NCI-H774 (cell line): Measurements from ENCODE around the gene SULT2B1.
"Not testable (repeated sequence)": the region's sequence is repeated elsewhere in the genome, so short reads cannot be mapped to it uniquely, and the experiment has no call there.

Experiments
- DNase-seq: peaks from one replicate; lab custom pipeline; 2025; lab: John Stamatoyannopoulos, UW

The SULT2B1 gene

GRCh38 chr19:48551437-48552302 lies at the start of gene SULT2B1:
SULT2B1 (plus strand) TSS chr19:48552172; CDS start chr19:48552253, 81 bp downstream.
- peak; percentile 89 for DNase-seq

DNA sequence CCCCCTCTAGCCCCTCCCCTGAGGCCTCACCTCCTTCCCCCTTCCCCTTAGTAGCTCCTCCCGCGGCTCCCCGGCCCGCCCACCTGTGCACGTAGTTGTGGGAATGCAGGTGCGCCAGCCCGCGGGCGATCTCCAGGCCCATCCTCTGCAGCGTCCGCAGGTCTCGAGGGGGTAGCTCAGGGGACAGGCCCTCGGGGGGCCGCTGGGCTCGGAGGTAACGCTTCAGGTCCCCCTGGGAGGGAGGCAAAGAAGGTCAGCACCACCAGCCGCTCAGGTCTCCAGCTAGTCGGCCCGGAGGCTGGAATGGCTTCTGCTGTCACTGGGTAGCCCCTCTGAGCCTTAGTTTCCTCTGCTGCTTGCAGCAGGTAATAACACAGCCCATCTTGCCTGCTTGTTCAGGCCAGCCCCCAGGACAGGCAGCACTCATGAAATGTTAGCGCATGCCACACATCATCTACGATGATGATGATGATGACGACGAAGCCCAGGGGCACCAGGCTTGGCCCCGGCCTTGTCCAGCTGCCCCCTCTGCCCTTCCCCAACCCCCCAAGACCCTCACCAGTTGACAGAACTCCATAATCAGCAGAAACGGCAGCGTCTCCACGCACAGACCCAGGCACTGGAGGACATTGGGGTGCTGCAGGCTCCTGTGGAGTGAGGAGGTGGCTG lies 49.5 kb upstream of the SULT2B1 start:
- DNase-seq = no peak

- DNase-seq = no peak
Measured at GRCh38 chr19:48506138-48506733, 45.7 kb upstream of the SULT2B1 start.

DNA sequence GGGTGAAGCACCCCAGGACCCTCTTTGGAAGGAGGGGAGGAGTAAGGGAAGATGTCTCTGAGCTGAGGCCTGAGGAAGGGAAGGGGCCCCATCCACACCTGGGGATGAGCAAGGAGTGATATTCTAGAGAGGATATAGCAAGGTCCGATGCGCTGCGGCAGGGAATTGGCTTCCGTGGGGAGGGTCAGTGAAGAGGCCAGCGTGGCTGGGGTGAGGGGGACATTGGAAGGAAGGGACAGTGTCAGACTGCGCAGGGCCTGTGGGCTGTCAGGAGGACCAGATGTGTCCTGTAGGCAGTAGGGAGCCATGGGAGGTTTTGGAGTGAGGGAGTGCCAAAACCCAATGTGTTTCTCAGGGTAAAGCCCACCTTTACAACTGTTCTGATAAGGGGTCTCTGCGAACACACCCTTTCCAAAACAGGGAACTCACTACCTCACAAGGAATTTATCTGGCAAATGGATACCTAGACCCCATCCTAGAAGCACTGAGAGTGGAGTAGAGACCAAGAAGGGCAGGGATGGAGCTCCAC lies 44.0 kb upstream of the SULT2B1 start:
- no peak for DNase-seq

GRCh38 chr19:48508729-48509411 lies 43.1 kb upstream of the SULT2B1 start:
- no peak for DNase-seq

- DNase-seq = no peak
Measured at GRCh38 chr19:48509467-48510194, 42.3 kb upstream of the SULT2B1 start.

GRCh38 chr19:48510421-48511268 lies 41.3 kb upstream of the SULT2B1 start:
- peak; percentile 35 for DNase-seq

- no peak for DNase-seq
Measured at GRCh38 chr19:48511321-48511731, 40.6 kb upstream of the SULT2B1 start.

DNA sequence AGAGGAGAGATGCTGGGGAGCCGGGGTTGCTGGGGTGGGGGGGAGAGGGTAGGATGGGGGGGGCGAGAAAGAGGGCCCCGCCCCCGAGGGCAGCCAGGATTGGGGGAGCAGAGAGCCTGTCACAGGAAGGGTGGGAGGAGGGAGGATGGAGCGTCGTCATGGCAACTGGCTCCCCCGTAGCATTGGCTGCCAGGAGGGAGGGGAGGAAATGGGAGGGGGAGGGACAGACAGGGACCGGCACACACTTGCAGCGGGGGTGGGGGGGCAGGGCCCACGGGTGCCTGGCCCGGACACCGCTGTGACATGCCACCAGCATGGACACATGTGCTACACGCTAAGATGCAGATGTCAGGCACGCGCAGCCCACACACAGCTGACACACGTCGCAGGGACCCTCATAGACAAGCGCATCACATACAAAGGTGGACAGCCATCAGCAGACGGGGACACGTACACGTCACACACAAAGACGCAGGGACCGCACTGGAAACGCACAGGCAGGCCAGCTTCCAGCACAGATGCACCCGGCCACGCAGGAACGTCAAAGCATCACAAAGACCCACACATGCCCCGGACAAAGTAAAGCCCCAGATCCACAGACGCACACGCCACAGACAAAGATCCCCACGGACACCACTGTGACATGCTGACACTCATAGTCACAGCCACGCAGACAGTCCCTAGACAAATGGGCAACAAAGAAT lies 40.0 kb upstream of the SULT2B1 start, which contains the start of gene LMTK3:
Gene LMTK3 (minus strand): TSS at position 36 of the 704 bp plus-strand sequence. CDS start 259 bp downstream, outside the sequence.
- DNase-seq = peak; percentile 29

DNA sequence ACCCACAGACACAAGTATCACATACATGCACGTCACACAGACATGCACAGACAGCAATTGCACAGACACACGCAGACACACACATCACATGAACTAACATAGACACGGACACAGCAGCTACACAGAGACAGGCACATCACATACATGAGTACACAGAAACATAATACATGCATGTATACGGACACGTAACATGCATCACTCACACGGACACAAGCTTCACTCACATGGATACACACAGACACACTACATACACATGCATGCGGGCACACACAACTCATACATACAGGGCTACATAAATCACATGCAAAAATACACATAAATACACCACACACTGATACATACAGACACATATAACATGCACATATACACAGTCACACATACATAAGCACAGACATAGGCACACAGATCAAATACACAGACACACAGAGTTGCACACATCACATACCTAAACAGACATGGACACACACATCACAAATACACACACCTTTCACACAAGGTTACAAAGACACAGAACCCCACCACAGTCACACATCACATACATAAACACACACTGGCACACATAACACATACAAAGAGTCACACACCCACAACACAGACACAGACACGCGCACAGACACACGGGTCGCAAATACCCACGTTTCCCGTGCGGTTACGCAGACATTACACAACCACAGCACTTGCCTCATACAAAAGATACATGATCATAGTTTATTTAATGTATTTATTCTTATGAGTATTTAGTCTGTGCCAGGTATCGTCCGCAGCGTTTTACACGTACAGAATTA lies 39.3 kb upstream of the SULT2B1 start:
- DNase-seq = no peak

DNA sequence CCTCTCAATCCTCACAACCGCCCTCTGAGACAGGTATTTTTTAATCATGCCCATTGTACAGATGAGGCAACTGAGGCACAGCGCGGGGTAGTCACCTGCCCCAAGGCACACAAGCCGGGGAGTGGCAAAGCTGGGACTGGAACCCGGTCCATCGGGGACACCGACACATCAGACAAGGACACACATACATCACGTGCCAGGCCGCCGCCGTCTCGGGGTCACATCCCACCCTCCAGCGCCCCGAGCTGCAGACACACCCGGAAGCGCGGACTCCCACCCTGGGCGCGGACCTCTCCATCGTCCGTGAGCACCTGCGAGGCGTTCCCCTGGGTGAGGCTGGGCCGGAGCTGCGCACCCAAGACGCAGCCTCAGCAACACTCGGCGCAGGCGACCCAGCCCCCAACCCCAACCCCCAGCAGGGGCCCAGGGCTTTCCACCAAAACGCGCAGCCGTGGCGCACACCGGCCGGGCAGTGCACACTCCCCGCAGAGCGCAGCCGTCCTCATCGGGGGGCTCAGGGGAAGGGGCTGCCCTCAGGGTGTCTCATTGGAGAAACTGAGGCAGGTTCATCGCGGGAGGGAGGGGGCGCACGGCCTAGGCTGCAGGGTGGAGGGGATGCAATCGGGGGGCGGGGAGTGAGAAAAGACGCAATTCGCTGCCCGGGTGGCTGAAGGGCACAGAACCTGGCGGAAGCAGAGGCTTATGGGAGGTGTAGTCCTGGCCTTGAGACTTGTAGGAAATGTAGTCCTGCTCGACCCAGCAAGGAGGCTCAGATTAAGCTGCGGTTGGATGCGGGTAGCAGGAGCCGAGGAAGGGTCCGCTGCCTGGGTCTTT lies 38.5 kb upstream of the SULT2B1 start:
- DNase-seq = peak; percentile 56

GRCh38 chr19:48514123-48514458 lies 37.9 kb upstream of the SULT2B1 start:
- no peak for DNase-seq

- no peak for DNase-seq
Measured at GRCh38 chr19:48516536-48516935, 35.4 kb upstream of the SULT2B1 start.

- DNase-seq = no peak
Measured at GRCh38 chr19:48518207-48518606, 33.8 kb upstream of the SULT2B1 start.

DNA sequence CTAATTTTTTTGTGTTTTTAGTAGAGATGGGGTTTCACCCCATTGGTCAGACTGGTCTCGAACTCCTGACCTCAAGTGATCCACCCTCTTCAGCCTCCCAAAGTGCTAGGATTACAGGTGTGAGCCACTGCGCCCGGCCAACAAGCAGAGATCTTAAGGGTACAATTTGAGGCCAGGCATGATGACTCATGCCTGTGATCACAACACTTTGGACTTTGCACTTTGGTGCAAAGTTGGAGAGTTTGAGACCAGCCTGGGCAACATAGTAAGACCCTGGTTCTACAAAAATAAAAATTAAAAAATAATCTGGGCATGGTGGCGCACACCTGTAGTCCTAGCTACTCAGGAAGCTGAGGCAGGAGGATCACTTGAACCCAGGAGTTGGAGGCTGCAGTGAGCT lies 32.5 kb upstream of the SULT2B1 start:
- not testable (repeated sequence) for DNase-seq

GRCh38 chr19:48520134-48520533 lies 31.8 kb upstream of the SULT2B1 start:
- DNase-seq = no peak

DNA sequence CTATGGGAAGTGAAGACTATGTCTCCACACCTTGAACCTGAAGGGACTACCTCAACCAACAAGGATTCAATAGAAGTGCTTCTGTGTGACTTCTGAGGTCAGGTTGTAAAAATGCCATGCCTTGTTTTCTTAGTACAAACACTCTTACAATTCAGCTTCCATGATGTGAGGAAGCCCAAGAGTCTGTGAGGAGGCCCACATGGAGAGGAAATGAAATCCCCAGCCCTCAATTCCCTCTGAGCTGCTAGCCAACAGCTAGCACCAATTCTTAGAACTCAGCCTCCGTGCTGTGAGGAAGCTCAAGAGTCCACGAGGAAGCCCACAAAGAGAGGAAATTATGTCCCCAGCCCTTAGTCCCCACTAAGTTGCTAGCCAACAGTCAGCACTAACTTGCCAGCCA lies 27.8 kb upstream of the SULT2B1 start:
- no peak for DNase-seq

DNA sequence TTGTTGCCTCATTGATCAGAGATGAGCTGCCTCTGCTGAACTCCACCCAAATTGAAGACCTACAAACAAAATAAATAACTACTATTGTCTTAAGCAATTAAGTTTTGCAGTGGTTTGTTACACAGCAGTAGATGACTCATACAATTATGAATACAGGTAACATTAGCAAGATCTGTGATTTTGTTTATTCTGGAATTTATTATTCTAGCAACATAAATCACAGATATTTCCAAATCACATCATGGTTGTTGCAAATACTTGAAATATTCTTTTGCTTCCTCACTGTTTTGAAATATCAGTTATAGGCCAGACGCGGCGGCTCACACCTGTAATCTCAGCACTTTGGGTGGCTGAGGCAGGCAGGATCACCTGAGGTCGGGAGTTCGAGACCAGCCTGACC lies 27.2 kb upstream of the SULT2B1 start:
- no peak for DNase-seq
